Panc1 (cell line): ENCODE data around the gene DSCAM. TPM values are rescaled to one million over a fixed set of nuclear protein-coding genes. Genes with fewer than 3 reads are reported as not detected.

ENCODE experiments used
- ATAC-seq: fragments of 200-7000 bp; cut with Tn5 transposase; 2 replicates; pipeline ENCODE4 v1.9.1; 2020; ENCODE audit warnings: mild to moderate bottlenecking, moderate library complexity
- BruUV-seq: library from RNA; stranded (reverse); fragments of 400-500 nt; replicated peaks from 2 replicates; lab custom pipeline; 2021; lab: Mats Ljungman, UMichigan
- CTCF ChIA-PET: fragments of 300-600 bp; sonication (Branson Sonifier 250); formaldehyde crosslinking; loops from one replicate; lab custom pipeline; 2022; ENCODE audit warnings: antibody characterized with exemption; lab: Charles Lee
- POLR2A ChIA-PET: fragments of 300-600 bp; sonication (Branson Sonifier 250); formaldehyde crosslinking; loops from one replicate; lab custom pipeline; 2022; ENCODE audit warnings: antibody characterized with exemption; lab: Charles Lee
- DNase-seq: peaks from one replicate; pipeline ENCODE4 v3.0.0-alpha.2; 2010; ENCODE audit warnings: low read depth, low spot score
- H3K27ac ChIP-seq: 2 replicates; pipeline ENCODE4 v1.5.1; 2011; ENCODE audit warnings: mild to moderate bottlenecking, low read length, inconsistent platforms
- H3K27me3 ChIP-seq: fragments of 200-500 bp; sonication (Bioruptor generic); 2 replicates; pipeline ENCODE4 v1.6.0; 2014; ENCODE audit warnings: low read length, inconsistent platforms; ENCODE audit not compliant: control insufficient read depth, insufficient read depth
- H3K36me3 ChIP-seq: fragments of 200-500 bp; sonication (Bioruptor generic); 2 replicates; pipeline ENCODE4 v1.5.1; 2014; ENCODE audit warnings: inconsistent platforms, mild to moderate bottlenecking, low read length, moderate library complexity; ENCODE audit not compliant: control insufficient read depth, insufficient read depth
- H3K4me1 ChIP-seq: 2 replicates; pipeline ENCODE4 v1.5.1; 2011; ENCODE audit warnings: inconsistent platforms, mild to moderate bottlenecking, low read length, moderate library complexity; ENCODE audit not compliant: control insufficient read depth, insufficient read depth
- H3K4me3 ChIP-seq, 2 experiments: 2 replicates each; pipeline ENCODE4 v1.5.1; 2011 to 2012; ENCODE audit warnings: low read depth in 2 of 2, low read length in 2 of 2, mild to moderate bottlenecking in 2 of 2, inconsistent platforms in 1 of 2, moderate library complexity in 1 of 2
- H3K9me3 ChIP-seq: fragments of 200-500 bp; sonication (Bioruptor generic); 2 replicates; pipeline ENCODE4 v1.5.1; 2014; ENCODE audit warnings: low read depth, mild to moderate bottlenecking, inconsistent platforms, low read length, moderate library complexity; ENCODE audit not compliant: control insufficient read depth, insufficient read depth
- CTCF ChIP-seq: fragments of 450-650 bp; IDR thresholded peaks from 2 replicates; pipeline ENCODE4 v1.5.1; 2017; ENCODE audit warnings: mild to moderate bottlenecking
- POLR2AphosphoS5 ChIP-seq: IDR thresholded peaks from 2 replicates; pipeline ENCODE4 v1.6.1; 2012; ENCODE audit warnings: mild to moderate bottlenecking, low read depth, low read length, moderate library complexity
- REST ChIP-seq, 2 experiments: IDR thresholded peaks; 2 replicates each; pipeline ENCODE4 v1.6.1; 2011 to 2012; ENCODE audit warnings: low read depth in 2 of 2, control low read depth in 1 of 2, low read length in 1 of 2, mild to moderate bottlenecking in 1 of 2, moderate library complexity in 1 of 2; ENCODE audit not compliant: insufficient read depth in 1 of 2
- SIN3A ChIP-seq: IDR thresholded peaks from 2 replicates; pipeline ENCODE4 v1.6.1; 2012; ENCODE audit warnings: low read depth, mild to moderate bottlenecking, low read length, moderate library complexity, borderline replicate concordance; ENCODE audit not compliant: insufficient read depth
- TCF7L2 ChIP-seq: IDR thresholded peaks from 2 replicates; pipeline ENCODE4 v1.6.1; 2011; ENCODE audit warnings: mild to moderate bottlenecking, low read depth, low read length, inconsistent platforms
- in situ Hi-C: cut with HindIII; loops from 2 replicates; pipeline ENCODE4 v1.10.0; 2016; ENCODE audit warnings: low sequenced_read_pairs, low pct_unique_long_range_greater_than_20kb
- intact Hi-C: fragments of 100-400 bp; cut with micrococcal nuclease; formaldehyde crosslinking; loops from one replicate; pipeline ENCODE4 v1.10.0; 2022; ENCODE audit not compliant: unreplicated experiment
- total RNA-seq: library from RNA; stranded (reverse); gene quantifications from one replicate; pipeline ENCODE4 v1.2.1, GENCODE V29; 2021; ENCODE audit not compliant: unreplicated experiment

The DSCAM gene
- total RNA-seq, 1 experiment from 2014 or later = not detected

GRCh38 chr21:40231979-40232378 lies 615.0 kb downstream of the DSCAM start:
- H3K4me1 ChIP-seq = no peaks in the 10 kb centered on the region
- TF ChIP-seq POLR2AphosphoS5 (no peak), TCF7L2 (no peak), CTCF (no peak), SIN3A (no peak), REST (IDR thresholded peaks at IDR 0.05; ENCODE audit: insufficient read depth in 1 of 2, low read depth in 2 of 2, low read length in 1 of 2) (no peak)
- no peak for DNase-seq
- ChIA-PET CTCF (no interaction called here), POLR2A (no interaction called here)
- H3K36me3 ChIP-seq = no peaks in the 10 kb centered on the region
- no peak overlapping the region for H3K27ac ChIP-seq
- in situ Hi-C loops = no loop called here
- no peak overlapping the region for H3K4me3 ChIP-seq
- no peaks in the 10 kb centered on the region for H3K9me3 ChIP-seq
- intact Hi-C loops = no loop called here
- H3K27me3 ChIP-seq = no peaks in the 10 kb centered on the region
- no TSS peak for BruUV-seq
- ATAC-seq = no peak

- BruUV-seq = no TSS peak
- TF ChIP-seq CTCF (no peak), TCF7L2 (no peak), REST (IDR thresholded peaks at IDR 0.05; ENCODE audit: insufficient read depth in 1 of 2, low read depth in 2 of 2, low read length in 1 of 2) (no peak)
- in situ Hi-C loops = no loop called here
- no peaks in the 10 kb centered on the region for H3K27me3 ChIP-seq
- no peak overlapping the region for H3K4me3 ChIP-seq
- ChIA-PET POLR2A (no interaction called here), CTCF (no interaction called here)
- DNase-seq (no peak), ATAC-seq (no peak)
- H3K36me3 ChIP-seq = no peaks in the 10 kb centered on the region
- intact Hi-C loops = no loop called here
- no peaks in the 10 kb centered on the region for H3K9me3 ChIP-seq
- no peak overlapping the region for H3K27ac ChIP-seq
- no peaks in the 10 kb centered on the region for H3K4me1 ChIP-seq
Measured at GRCh38 chr21:40227096-40227495, 619.9 kb downstream of the DSCAM start.
